HepG2 (cell line): ENCODE measurements around the gene ZCCHC3. TPM values are rescaled to one million over a fixed set of nuclear protein-coding genes. Genes with fewer than 3 reads are reported as not detected.

Source experiments
- ATAC-seq: fragments of 200-7000 bp; cut with Tn5 transposase; 3 replicates; pipeline ENCODE4 v1.9.1; 2020; ENCODE audit warnings: mild to moderate bottlenecking, moderate library complexity
- BruUV-seq: library from RNA; stranded (reverse); fragments of 400-500 nt; replicated peaks from 2 replicates; lab custom pipeline; 2021; lab: Mats Ljungman, UMichigan
- CTCF ChIA-PET: fragments of 300-600 bp; formaldehyde crosslinking; extraction: SDS; loops from one replicate; lab custom pipeline; 2021; ENCODE audit warnings: low total read pairs, inconsistent platforms, low intra/inter-chr PET ratio; lab: Yijun Ruan, JAX
- POLR2A ChIA-PET: fragments of 350-600 bp; sonication (Branson Sonifier 250); formaldehyde crosslinking; loops from one replicate; lab custom pipeline; 2020; ENCODE audit warnings: antibody characterized with exemption, inconsistent platforms; lab: Yijun Ruan, JAX
- DNase-seq: peaks from one replicate; pipeline ENCODE4 v3.0.0-alpha.2; 2015; ENCODE audit warnings: low spot score
- FAIRE-seq: peaks from 3 replicates; lab custom pipeline; 2011; peaks lifted over from hg19 to GRCh38; lab: Jason Lieb, UNC
- H2AFZ ChIP-seq: one replicate; pipeline ENCODE4 v1.6.1; 2011; ENCODE audit warnings: low read length, inconsistent platforms
- H3K27ac ChIP-seq: fragments of 300-600 bp; 3 replicates; pipeline ENCODE4 v1.8.0; 2011; ENCODE audit warnings: mixed run types, mild to moderate bottlenecking, mixed read lengths, low read length, inconsistent platforms; ENCODE audit not compliant: insufficient read depth; ENCODE audit errors: extremely low read length
- H3K27me3 ChIP-seq, 2 experiments: fragments of 200-600 bp in 1 of 2; 2 replicates in 1 of 2; 3 replicates in 1 of 2; pipeline versions ENCODE4 v1.6.0 to v1.8.0; 2011; ENCODE audit warnings: low read length in 2 of 2, mild to moderate bottlenecking in 2 of 2, moderate library complexity in 2 of 2, inconsistent platforms in 1 of 2; ENCODE audit not compliant: insufficient read depth in 2 of 2, control insufficient read depth in 1 of 2
- H3K36me3 ChIP-seq, 2 experiments: fragments of 200-600 bp in 1 of 2; replicated peaks in 1 of 2; 2 replicates in 1 of 2; 3 replicates in 1 of 2; pipeline versions ENCODE4 v1.5.1 to v1.8.0; 2011; ENCODE audit warnings: low read length in 2 of 2, inconsistent platforms in 1 of 2; ENCODE audit not compliant: insufficient read depth in 2 of 2, control insufficient read depth in 1 of 2
- H3K4me1 ChIP-seq: 2 replicates; pipeline ENCODE4 v1.5.1; 2012; ENCODE audit warnings: low read length, inconsistent platforms; ENCODE audit not compliant: insufficient read depth
- H3K4me2 ChIP-seq: 2 replicates; pipeline ENCODE4 v1.6.0; 2011; ENCODE audit warnings: low read depth, low read length, inconsistent platforms
- H3K4me3 ChIP-seq, 3 experiments: fragments of 200-600 bp in 1 of 3; sonication (generic), shearing (Covaris generic) in 1 of 3; replicated peaks in 1 of 3; 2 replicates each; pipeline ENCODE4 v1.5.1; 2011 to 2016; ENCODE audit warnings: low read length in 3 of 3, inconsistent platforms in 2 of 3, low read depth in 2 of 3, mild to moderate bottlenecking in 2 of 3, control low read depth in 1 of 3, mixed read lengths in 1 of 3; ENCODE audit not compliant: insufficient read depth in 1 of 3
- H3K79me2 ChIP-seq: one replicate; pipeline ENCODE4 v1.6.1; 2011; ENCODE audit warnings: low read length, inconsistent platforms; ENCODE audit not compliant: insufficient read depth
- H3K9ac ChIP-seq: 2 replicates; pipeline ENCODE4 v1.6.0; 2011; ENCODE audit warnings: mild to moderate bottlenecking, low read depth, low read length, inconsistent platforms; ENCODE audit not compliant: insufficient read depth
- H3K9me3 ChIP-seq: 2 replicates; pipeline ENCODE4 v1.5.1; 2012; ENCODE audit warnings: mild to moderate bottlenecking, low read length
- H4K20me1 ChIP-seq: 2 replicates; pipeline ENCODE4 v1.6.0; 2011; ENCODE audit warnings: inconsistent platforms, mild to moderate bottlenecking, low read length, moderate library complexity; ENCODE audit not compliant: insufficient read depth
- ATF4 ChIP-seq, 2 experiments: fragments of 450-650 bp in 1 of 2; sonication (generic) in 1 of 2; formaldehyde crosslinking; IDR thresholded peaks; 2 replicates each; pipeline versions ENCODE4 v1.5.0 to v1.8.0; 2020 to 2022; ENCODE audit warnings: mild to moderate bottlenecking in 1 of 2, missing genetic modification reagents in 1 of 2
- ATF5 ChIP-seq: sonication (generic); formaldehyde crosslinking; IDR thresholded peaks from 2 replicates; pipeline ENCODE4 v1.4.0; 2020; ENCODE audit warnings: mild to moderate bottlenecking, low read depth, missing genetic modification reagents
- CBFB ChIP-seq: sonication (generic); formaldehyde crosslinking; IDR thresholded peaks from 2 replicates; pipeline ENCODE4 v1.4.0; 2020; ENCODE audit warnings: missing genetic modification reagents
- CEBPG ChIP-seq: IDR thresholded peaks from 2 replicates; pipeline ENCODE4 v1.6.1; 2016
- FOXP1 ChIP-seq, 2 experiments: fragments of 450-650 bp in 1 of 2; IDR thresholded peaks; 2 replicates each; pipeline ENCODE4 v1.6.1; 2017 to 2018; ENCODE audit warnings: antibody characterized with exemption in 1 of 2
- HNRNPLL ChIP-seq: fragments of 200-400 bp; formaldehyde crosslinking; IDR thresholded peaks from 2 replicates; pipeline ENCODE4 v1.6.1; 2017; ENCODE audit warnings: mild to moderate bottlenecking, low read depth, low read length; ENCODE audit not compliant: poor library complexity, severe bottlenecking
- JUN ChIP-seq: sonication (generic); formaldehyde crosslinking; IDR thresholded peaks from 2 replicates; pipeline ENCODE4 v1.4.0; 2020; ENCODE audit warnings: mild to moderate bottlenecking, missing genetic modification reagents
- LBX2 ChIP-seq: sonication (generic); formaldehyde crosslinking; IDR thresholded peaks from 2 replicates; pipeline ENCODE4 v1.5.0; 2020; ENCODE audit warnings: missing genetic modification reagents, mild to moderate bottlenecking, borderline replicate concordance
- LCORL ChIP-seq, 2 experiments: fragments of 450-650 bp in 1 of 2; sonication (generic) in 1 of 2; formaldehyde crosslinking in 1 of 2; IDR thresholded peaks; 2 replicates each; pipeline versions ENCODE4 v1.5.0 to v1.6.1; 2017 to 2020; ENCODE audit warnings: antibody characterized with exemption in 1 of 2, missing genetic modification reagents in 1 of 2
- NFRKB ChIP-seq: fragments of 450-650 bp; IDR thresholded peaks from 2 replicates; pipeline ENCODE4 v1.6.1; 2017
- SRSF1 ChIP-seq: fragments of 200-400 bp; formaldehyde crosslinking; optimal IDR thresholded peaks from 2 replicates; pipeline ENCODE3; 2017; ENCODE audit warnings: mild to moderate bottlenecking, low read depth, low read length, moderate library complexity
- TARDBP ChIP-seq: sonication (generic); formaldehyde crosslinking; IDR thresholded peaks from 2 replicates; pipeline ENCODE4 v1.8.0; 2022; ENCODE audit warnings: mild to moderate bottlenecking, missing genetic modification reagents
- TFDP2 ChIP-seq: sonication (generic); formaldehyde crosslinking; IDR thresholded peaks from 2 replicates; pipeline ENCODE4 v1.4.0; 2020; ENCODE audit warnings: missing genetic modification reagents
- ZFP37 ChIP-seq: sonication (generic); formaldehyde crosslinking; IDR thresholded peaks from 2 replicates; pipeline ENCODE4 v1.4.0; 2020; ENCODE audit warnings: missing genetic modification reagents, borderline replicate concordance
- ZNF543 ChIP-seq: sonication (generic); formaldehyde crosslinking; IDR thresholded peaks from 2 replicates; pipeline ENCODE4 v1.4.0; 2020; ENCODE audit warnings: mild to moderate bottlenecking, missing genetic modification reagents
- ZNF660 ChIP-seq: sonication (generic); formaldehyde crosslinking; IDR thresholded peaks from 2 replicates; pipeline ENCODE4 v1.5.1; 2020; ENCODE audit warnings: mild to moderate bottlenecking, low read depth, missing genetic modification reagents, borderline replicate concordance
- WGBS: methylation state at CpG from one replicate; pipeline ENCODE4 v1.1.6; 2017; ENCODE audit warnings: low lambda C conversion rate; 5-methylcytosine and 5-hydroxymethylcytosine counted together
- in situ Hi-C: cut with HindIII; loops from 2 replicates; pipeline ENCODE4 v1.10.0; 2017; ENCODE audit warnings: low pct_unique_long_range_greater_than_20kb; ENCODE audit not compliant: extremely low pct_ligation_motif_present
- intact Hi-C: fragments of 100-400 bp; cut with micrococcal nuclease; formaldehyde crosslinking; loops from one replicate; pipeline ENCODE4 v1.10.0; 2022; ENCODE audit not compliant: unreplicated experiment
- polyA plus RNA-seq, 8 experiments: library from polyadenylated mRNA; depleted of rRNA in 3 of 8; stranded (reverse) in 7 of 8; unstranded in 1 of 8; fragments of >200 nt; fragmentation: Illumina TruSeq in 4 of 8; extraction: Trizol in 4 of 8; gene quantifications; 2 replicates each; pipeline versions ENCODE4 v1.2.1 to v1.2.3, GENCODE V29; 2011 to 2016; ENCODE audit warnings: low read depth in 4 of 8, missing spikeins in 1 of 8, mixed read lengths in 1 of 8; ENCODE audit not compliant: insufficient read depth in 1 of 8
- total RNA-seq, 5 experiments: library from RNA; depleted of rRNA; stranded (reverse); fragments of >200 nt; fragmentation: Illumina TruSeq; extraction: Trizol; gene quantifications; 2 replicates each; pipeline ENCODE4 v1.2.3, GENCODE V29; 2016; ENCODE audit warnings: low read depth in 1 of 5

Gene ZCCHC3
- total and polyA plus RNA-seq, 2 of the 13 experiments (the other 11 are each of a cell fraction or from before 2014, with no cell fraction given): 46.6 to 63.0 TPM

- WGBS: 1% methylated on average over 28 of the region's 50 CpGs
- Histone ChIP-seq H3K4me1 (peaks cover 34% of the 10 kb centered on the region), H3K79me2 (peaks cover 10% of the 10 kb centered on the region), H3K9ac (peak within 1 kb of the TSS; percentile 77), H3K27ac (peak within 1 kb of the TSS; percentile 81), H3K4me3 (peak within 1 kb of the TSS; percentile 63 to 88 (median 87)), H4K20me1 (no peaks in the 10 kb centered on the region), H3K4me2 (peak within 1 kb of the TSS; percentile 93), H3K27me3 (no peaks in the 10 kb centered on the region), H3K36me3 (peaks cover 4 to 11% of the 10 kb centered on the region in 2 experiments; a peak in 3 of 5 replicates), H3K9me3 (no peaks in the 10 kb centered on the region), H2AFZ (no peak within 1 kb of the TSS)
- in situ Hi-C loops: no loop called here
- intact Hi-C loops: loop anchor here (2.0 kb wide), 1 partner anchor 16 kb away; no protein-coding TSS in a partner anchor
- peak; percentile 72 for DNase-seq
- POLR2A ChIA-PET: interaction anchor here (0.9 to 5.9 kb wide), 38 partner anchors 9 to 329 kb away, joined by 3 to 107 read pairs (median 7); partner anchors contain the start of genes CSNK2A1, RBCK1, SCRT2 and SOX12
- CTCF ChIA-PET: no interaction called here
- no peak for FAIRE-seq
- no TSS peak for BruUV-seq
- peak; percentile 76 for ATAC-seq
- TF ChIP-seq ZNF660 (CRISPR knock-in tag): no peak
- peak; percentile 76 for TF ChIP-seq TARDBP
- TF ChIP-seq TFDP2 (CRISPR knock-in tag): peak; percentile 78
- peak; percentile 53 for TF ChIP-seq HNRNPLL
- no peak for TF ChIP-seq FOXP1 (IDR thresholded peaks at IDR 0.05)
- no peak for TF ChIP-seq FOXP1 (CRISPR knock-in tag; IDR thresholded peaks at IDR 0.05)
- peak; percentile 68 for TF ChIP-seq ZNF543 (CRISPR knock-in tag)
- no peak; the same call in 1 of the 2 replicates for TF ChIP-seq CEBPG (CRISPR knock-in tag)
- no peak for TF ChIP-seq NFRKB
- TF ChIP-seq LCORL (IDR thresholded peaks at IDR 0.05): no peak
- TF ChIP-seq LCORL (CRISPR knock-in tag; IDR thresholded peaks at IDR 0.05): peak; percentile 68; the same call in 1 of the 2 replicates
- peak in 1 of 2 experiments; percentile 7; a peak in 1 of 4 replicates for TF ChIP-seq ATF4 (CRISPR knock-in tag; IDR thresholded peaks at IDR 0.05)
- peak; percentile 73; the same call in 1 of the 2 replicates for TF ChIP-seq ZFP37
- TF ChIP-seq JUN: no peak
- peak; percentile 23; the same call in 1 of the 2 replicates for TF ChIP-seq LBX2 (CRISPR knock-in tag)
- peak; percentile 45 for TF ChIP-seq SRSF1
- no peak; the same call in 1 of the 2 replicates for TF ChIP-seq CBFB
- TF ChIP-seq ATF5 (CRISPR knock-in tag): no peak
Observed at GRCh38 chr20:346640-347316, 49.4 kb downstream of the ZCCHC3 start, which contains the start of gene NRSN2. TSS of gene NRSN2 (plus strand) at chr20:347111. CDS start at chr20:349644, 2,533 bp downstream.
